GM11168 (cell line): ENCODE measurements around the gene RINL.
"Not testable (repeated sequence)": the region's sequence is repeated elsewhere in the genome, so short reads cannot be mapped to it uniquely, and the experiment has no call there.

ENCODE experiments used
- in situ Hi-C: fragments of 300-500 bp; cut with MboI; formaldehyde crosslinking; loops from one replicate; pipeline ENCODE4 v1.12.0; 2022; ENCODE audit warnings: low sequenced_read_pairs; ENCODE audit not compliant: unreplicated experiment

Gene RINL

DNA sequence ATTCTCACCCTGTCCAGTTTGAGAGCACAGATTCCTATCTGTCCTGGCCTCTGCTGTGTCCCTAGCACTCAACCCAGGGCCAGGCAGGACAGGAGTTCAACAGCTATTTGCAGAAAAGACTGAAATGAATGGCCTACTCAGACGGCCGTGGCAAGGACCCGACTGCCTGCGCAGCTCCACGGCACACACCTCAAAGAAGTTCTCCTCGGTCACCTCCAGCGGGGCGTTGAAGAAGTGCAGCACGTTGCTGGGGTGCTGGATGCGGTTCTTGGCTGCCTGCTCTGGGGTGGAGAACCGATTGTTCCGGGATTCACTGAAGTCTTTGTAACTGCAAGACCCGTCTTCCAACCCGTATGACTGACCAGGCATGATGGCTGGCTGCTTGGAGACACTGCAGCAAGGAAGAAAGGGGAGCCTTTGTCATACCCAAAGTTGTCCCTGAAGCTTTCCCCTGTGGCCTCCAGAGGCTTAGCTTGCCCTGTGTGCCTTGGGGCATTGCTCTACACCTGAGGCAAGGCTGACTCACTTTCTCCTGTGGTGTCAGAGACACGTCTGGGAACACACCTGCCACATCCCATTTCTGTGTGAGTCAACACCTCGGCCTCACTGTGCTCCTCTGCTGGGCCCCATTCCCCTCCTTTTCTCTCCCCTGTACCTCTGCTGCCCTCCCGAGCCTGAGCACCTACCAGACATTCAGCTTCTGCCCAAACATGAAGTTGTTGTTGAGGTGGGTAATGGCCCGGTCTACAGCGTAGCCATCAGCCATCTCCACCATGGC, 39.7 kb downstream of the RINL start:
- in situ Hi-C loops: no loop called here

DNA sequence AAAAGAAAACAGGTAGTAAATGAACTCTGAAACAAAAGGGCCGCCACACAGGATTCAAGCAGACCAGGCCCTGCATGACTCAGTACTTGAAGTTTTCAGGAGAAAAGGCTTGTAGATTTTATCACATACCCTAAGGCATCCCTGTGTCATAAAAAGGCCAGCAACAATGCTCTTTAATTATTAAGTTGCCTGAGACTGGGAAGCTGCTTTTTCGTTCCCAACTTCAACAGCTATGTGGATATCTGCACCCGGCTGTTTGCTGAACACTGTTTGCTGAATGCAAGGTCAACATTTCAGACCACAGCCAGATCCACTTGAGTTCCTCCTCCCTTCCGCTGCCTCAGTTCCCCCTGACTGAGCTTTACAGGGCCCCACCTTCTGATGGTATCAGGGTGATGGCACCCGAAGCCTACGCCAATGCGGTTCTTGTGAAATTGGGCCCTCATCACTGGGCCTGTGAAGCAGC, 40.4 kb downstream of the RINL start:
- in situ Hi-C loops: no loop called here

GRCh38 chr19:38836983-38837626, 41.0 kb downstream of the RINL start:
- in situ Hi-C loops: no loop called here

- in situ Hi-C loops: no loop called here
These were observed 41.7 kb downstream of the RINL start for GRCh38 chr19:38836159-38836982.

- in situ Hi-C loops: no loop called here
These were observed 43.5 kb downstream of the RINL start for GRCh38 chr19:38834590-38834989.

DNA sequence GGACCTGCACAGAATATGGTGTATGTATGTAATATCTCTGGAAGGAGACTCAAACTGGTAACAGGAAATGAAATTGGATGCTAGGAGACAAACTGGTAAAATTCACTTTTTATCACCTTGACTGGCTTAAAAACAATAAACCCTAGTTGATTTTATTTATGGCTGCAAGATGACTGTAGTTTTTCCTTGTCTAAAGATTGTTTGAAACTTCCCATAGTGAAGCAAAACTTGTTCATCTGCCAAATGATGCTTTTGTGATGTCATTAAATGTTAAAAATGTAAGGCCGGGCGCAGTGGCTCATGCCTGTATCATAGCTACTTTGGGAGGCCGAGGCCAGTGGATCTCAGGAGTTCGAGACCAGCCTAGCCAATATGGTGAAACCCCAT, 44.0 kb downstream of the RINL start:
- in situ Hi-C loops: no loop called here

DNA sequence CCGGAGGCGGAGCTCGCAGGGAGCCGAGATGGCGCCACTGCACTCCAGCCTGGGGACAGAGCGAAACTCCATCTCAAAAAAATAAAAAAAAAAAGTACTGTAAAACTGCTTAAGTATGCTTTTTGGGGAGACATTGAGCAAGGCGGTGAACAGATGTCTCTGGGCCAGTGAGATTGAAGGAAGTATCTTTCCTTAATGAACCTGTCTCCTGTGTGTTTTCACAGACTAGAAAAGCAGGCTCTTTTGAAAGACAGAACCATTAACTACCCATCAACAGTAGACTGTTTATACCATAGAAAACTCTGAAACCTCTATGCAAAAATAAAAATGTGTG, 45.0 kb downstream of the RINL start:
- in situ Hi-C loops: no loop called here

- in situ Hi-C loops: no loop called here
These were observed 46.9 kb downstream of the RINL start for GRCh38 chr19:38831142-38831605.

- in situ Hi-C loops: no loop called here
These were observed 47.9 kb downstream of the RINL start for GRCh38 chr19:38830039-38830733.

GRCh38 chr19:38829203-38829602, 48.9 kb downstream of the RINL start:
- in situ Hi-C loops: not testable (repeated sequence)

DNA sequence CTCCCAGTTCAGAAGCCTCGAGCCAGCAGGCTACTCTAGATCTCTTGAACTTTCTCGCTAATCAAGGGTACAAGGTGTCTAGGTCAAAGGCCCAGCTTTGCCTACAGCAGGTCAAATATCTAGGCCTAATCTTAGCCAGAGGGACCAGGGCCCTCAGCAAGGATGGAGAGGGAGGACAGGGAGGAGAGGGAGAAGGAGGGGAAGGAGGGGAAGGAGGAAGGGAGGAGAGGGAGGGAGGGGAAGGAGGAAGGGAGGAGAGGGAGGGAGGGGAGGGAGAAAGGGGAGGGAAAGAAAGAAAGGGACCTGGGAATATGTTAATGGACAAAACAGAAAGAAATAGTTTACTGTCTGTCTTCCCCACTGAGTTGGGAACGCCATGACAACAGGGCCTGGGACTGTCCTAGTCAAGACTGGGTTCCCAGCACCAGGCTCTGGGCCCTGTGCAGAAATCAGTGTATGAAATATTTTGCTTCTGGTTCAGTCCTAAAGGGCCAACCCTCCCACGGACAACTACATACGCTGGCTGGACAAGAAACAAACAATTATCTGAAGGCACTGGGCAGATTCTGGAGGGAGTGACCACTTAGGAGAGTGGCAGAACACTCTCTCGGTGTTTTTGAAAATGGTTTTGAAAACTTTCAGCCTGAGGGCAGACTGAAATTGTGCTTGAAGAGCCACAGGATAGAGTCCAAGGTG, 51.1 kb downstream of the RINL start:
- in situ Hi-C loops: no loop called here

DNA sequence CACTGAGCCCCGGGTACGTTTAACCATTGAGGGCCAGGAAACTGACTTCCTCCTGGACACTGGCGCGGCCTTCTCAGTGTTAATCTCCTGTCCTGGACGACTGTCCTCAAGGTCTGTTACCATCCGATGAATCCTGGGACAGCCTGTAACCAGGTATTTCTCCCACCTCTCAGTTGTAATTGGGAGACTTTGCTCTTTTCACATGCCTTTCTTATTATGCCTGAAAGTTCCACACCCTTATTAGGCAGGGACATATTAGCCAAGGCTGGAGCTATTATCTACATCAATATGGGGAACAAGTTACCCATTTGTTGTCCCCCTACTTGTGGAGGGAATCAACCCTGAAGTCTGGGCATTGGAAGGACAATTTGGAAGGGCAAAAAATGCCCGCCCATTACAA, 52.1 kb downstream of the RINL start:
- in situ Hi-C loops: not testable (repeated sequence)

GRCh38 chr19:38821230-38821825, 56.7 kb downstream of the RINL start:
- in situ Hi-C loops: not testable (repeated sequence)

- in situ Hi-C loops: no loop called here
These were observed 58.7 kb downstream of the RINL start for GRCh38 chr19:38819231-38819920.
